Stomach (tissue), 4 donors: ENCODE data around the gene TXNDC11.

Experiments
- CTCF ChIP-seq, 7 experiments: fragments of 450-650 bp in 4 of 7; fragments of 200-600 bp in 3 of 7; sonication (generic) in 3 of 7; IDR thresholded peaks; one replicate each; pipeline ENCODE4 v1.5.1; 2016 to 2019; ENCODE audit warnings: antibody characterized with exemption in 7 of 7, control low read depth in 2 of 7, mild to moderate bottlenecking in 1 of 7
- EP300 ChIP-seq: sonication (generic); formaldehyde crosslinking; IDR thresholded peaks from one replicate; pipeline ENCODE4 v1.6.1; 2017; ENCODE audit warnings: antibody characterized with exemption
- POLR2A ChIP-seq, 4 donors: fragments of 450-650 bp; IDR thresholded peaks; one replicate each; pipeline ENCODE4 v1.6.1; 2016; ENCODE audit warnings: antibody characterized with exemption in 4 of 4, control low read depth in 2 of 4, mild to moderate bottlenecking in 1 of 4, moderate library complexity in 1 of 4
- POLR2AphosphoS5 ChIP-seq, 3 donors: sonication (generic); formaldehyde crosslinking; IDR thresholded peaks; one replicate each; pipeline ENCODE4 v1.6.1; 2016; ENCODE audit warnings: antibody characterized with exemption in 3 of 3

GRCh38 chr16:11650641-11651591, 91.7 kb downstream of the TXNDC11 start:
- TF ChIP-seq POLR2A (IDR thresholded peaks at IDR 0.05) = no peak
- TF ChIP-seq CTCF (IDR thresholded peaks at IDR 0.05) = no peak
- no peak for TF ChIP-seq POLR2AphosphoS5 (IDR thresholded peaks at IDR 0.05)
- TF ChIP-seq EP300 = no peak
